Measurements from ENCODE around the gene EPO.

The EPO gene
- 0 to 0.12 (median 0) reads per million in 9 experiments for total RNA-seq

GRCh38 chr7:100720279-100720670 lies at the start of gene EPO:
EPO (plus strand) TSS chr7:100720468; CDS start chr7:100720981, 513 bp downstream.
- H3K27me3 Mint-ChIP-seq, result peaks cover 56 to 92% of the 10 kb centered on the region in 2 donors
- ATAC-seq (replicated peaks), result no peak
- H3K4me1 Mint-ChIP-seq (ENCODE audit: low read depth in 2 of 2), result peaks cover 0 to 3% of the 10 kb centered on the region in 2 donors
- no peak within 1 kb of the TSS for H3K27ac Mint-ChIP-seq
- no peak within 1 kb of the TSS for H3K4me3 Mint-ChIP-seq
- H3K9me3 Mint-ChIP-seq, result peaks cover 0 to 2% of the 10 kb centered on the region in 2 donors
- DNase-seq, result no peak
- H3K36me3 Mint-ChIP-seq (ENCODE audit: insufficient read depth), result no peaks in the 10 kb centered on the region

- Mint-ChIP-seq H3K4me1 (ENCODE audit: low read depth in 2 of 2) (peaks cover 4 to 9% of the 10 kb centered on the region in 2 donors), H3K9me3 (no peaks in the 10 kb centered on the region), H3K27ac (no peak overlapping the region), H3K4me3 (peak overlapping the region in 1 of 2 donors; percentile 89), H3K36me3 (ENCODE audit: insufficient read depth) (peaks cover 45% of the 10 kb centered on the region), H3K27me3 (peaks cover 0 to 7% of the 10 kb centered on the region in 2 donors)
- ATAC-seq (replicated peaks) (no peak), DNase-seq (no peak)
These were observed 48.6 kb upstream of the EPO start for GRCh38 chr7:100671353-100672327.

GRCh38 chr7:100673302-100673941 lies 46.8 kb upstream of the EPO start, which contains the start of gene GNB2:
GNB2 (plus strand) TSS chr7:100673740; CDS start chr7:100676266, 2,526 bp downstream.
- peaks cover 15 to 16% of the 10 kb centered on the region in 2 donors for H3K4me1 Mint-ChIP-seq (ENCODE audit: low read depth in 2 of 2)
- no peaks in the 10 kb centered on the region for H3K27me3 Mint-ChIP-seq
- H3K36me3 Mint-ChIP-seq (ENCODE audit: insufficient read depth), result peaks cover 63% of the 10 kb centered on the region
- peak within 1 kb of the TSS; percentile 96 to 98 for H3K27ac Mint-ChIP-seq
- ATAC-seq (replicated peaks) (peak; percentile 52), DNase-seq (peak; percentile 94 to 97 (median 95))
- no peaks in the 10 kb centered on the region for H3K9me3 Mint-ChIP-seq
- H3K4me3 Mint-ChIP-seq, result peak within 1 kb of the TSS; percentile 89 to 97

GRCh38 chr7:100673942-100674410 lies 46.3 kb upstream of the EPO start:
- Mint-ChIP-seq H3K4me3 (peak overlapping the region; percentile 89 to 97), H3K36me3 (ENCODE audit: insufficient read depth) (peaks cover 67% of the 10 kb centered on the region), H3K4me1 (ENCODE audit: low read depth in 2 of 2) (peaks cover 15 to 18% of the 10 kb centered on the region in 2 donors), H3K27me3 (no peaks in the 10 kb centered on the region), H3K27ac (peak overlapping the region; percentile 96 to 98), H3K9me3 (no peaks in the 10 kb centered on the region)
- DNase-seq (peak in 2 of 3 experiments; percentile 35 to 50), ATAC-seq (replicated peaks) (no peak)

GRCh38 chr7:100674411-100675104 lies 45.7 kb upstream of the EPO start:
- DNase-seq (no peak), ATAC-seq (replicated peaks) (no peak)
- Mint-ChIP-seq H3K4me1 (ENCODE audit: low read depth in 2 of 2) (peaks cover 19 to 21% of the 10 kb centered on the region in 2 donors), H3K36me3 (ENCODE audit: insufficient read depth) (peaks cover 72% of the 10 kb centered on the region), H3K27me3 (no peaks in the 10 kb centered on the region), H3K4me3 (peak overlapping the region; percentile 89 to 97), H3K9me3 (no peaks in the 10 kb centered on the region), H3K27ac (peak overlapping the region; percentile 96 to 98)

GRCh38 chr7:100675105-100675451 lies 45.2 kb upstream of the EPO start:
- DNase-seq (no peak), ATAC-seq (replicated peaks) (peak; percentile 2)
- no peaks in the 10 kb centered on the region for H3K27me3 Mint-ChIP-seq
- H3K4me3 Mint-ChIP-seq, result peak overlapping the region; percentile 89 to 97
- peak overlapping the region; percentile 96 to 98 for H3K27ac Mint-ChIP-seq
- H3K36me3 Mint-ChIP-seq (ENCODE audit: insufficient read depth), result peaks cover 76% of the 10 kb centered on the region
- H3K4me1 Mint-ChIP-seq (ENCODE audit: low read depth in 2 of 2), result peaks cover 22 to 24% of the 10 kb centered on the region in 2 donors
- H3K9me3 Mint-ChIP-seq, result no peaks in the 10 kb centered on the region

- Mint-ChIP-seq H3K36me3 (ENCODE audit: insufficient read depth) (peaks cover 82% of the 10 kb centered on the region), H3K4me1 (ENCODE audit: low read depth in 2 of 2) (peaks cover 27 to 29% of the 10 kb centered on the region in 2 donors)
- DNase-seq, result peak; percentile 86 to 94 (median 92)
These were observed 44.5 kb upstream of the EPO start for GRCh38 chr7:100675581-100676350.

GRCh38 chr7:100676501-100677306 lies 43.6 kb upstream of the EPO start:
- H3K4me1 Mint-ChIP-seq (ENCODE audit: low read depth in 2 of 2), result peaks cover 32 to 34% of the 10 kb centered on the region in 2 donors
- peaks cover 81% of the 10 kb centered on the region for H3K36me3 Mint-ChIP-seq (ENCODE audit: insufficient read depth)
- no peak for DNase-seq

More at GRCh38 chr7:100675581-100676350, 44.5 kb upstream of the EPO start:
- Mint-ChIP-seq H3K9me3 (no peaks in the 10 kb centered on the region), H3K27ac (peak overlapping the region; percentile 92 to 96), H3K27me3 (no peaks in the 10 kb centered on the region), H3K4me3 (peak overlapping the region; percentile 89 to 97)
- ATAC-seq (replicated peaks), result peak; percentile 63

GRCh38 chr7:100677308-100678267 lies 42.7 kb upstream of the EPO start:
- DNase-seq (no peak), ATAC-seq (replicated peaks) (no peak)
- peak overlapping the region; percentile 18 to 42 for H3K4me3 Mint-ChIP-seq
- H3K4me1 Mint-ChIP-seq (ENCODE audit: low read depth in 2 of 2), result peaks cover 31 to 35% of the 10 kb centered on the region in 2 donors
- H3K27ac Mint-ChIP-seq, result peak overlapping the region; percentile 86 to 92
- peaks cover 85% of the 10 kb centered on the region for H3K36me3 Mint-ChIP-seq (ENCODE audit: insufficient read depth)
- H3K27me3 Mint-ChIP-seq, result no peaks in the 10 kb centered on the region
- no peaks in the 10 kb centered on the region for H3K9me3 Mint-ChIP-seq

More at GRCh38 chr7:100676501-100677306, 43.6 kb upstream of the EPO start:
- no peaks in the 10 kb centered on the region for H3K27me3 Mint-ChIP-seq
- peak overlapping the region; percentile 89 to 97 for H3K4me3 Mint-ChIP-seq
- no peaks in the 10 kb centered on the region for H3K9me3 Mint-ChIP-seq
- peak overlapping the region; percentile 92 to 96 for H3K27ac Mint-ChIP-seq
- no peak for ATAC-seq (replicated peaks)

- Mint-ChIP-seq H3K27ac (peak overlapping the region in 1 of 2 donors; percentile 86), H3K27me3 (no peaks in the 10 kb centered on the region), H3K4me3 (peak overlapping the region; percentile 18 to 42), H3K36me3 (ENCODE audit: insufficient read depth) (peaks cover 77% of the 10 kb centered on the region), H3K4me1 (ENCODE audit: low read depth in 2 of 2) (peaks cover 29 to 35% of the 10 kb centered on the region in 2 donors), H3K9me3 (no peaks in the 10 kb centered on the region)
- DNase-seq (no peak), ATAC-seq (replicated peaks) (no peak)
These were observed 41.8 kb upstream of the EPO start for GRCh38 chr7:100678291-100678984.

All from effector memory CD8-positive, alpha-beta T cell (primary cell).